HCT116 (cell line): ENCODE data around the gene USP28. TPM values are rescaled to one million over a fixed set of nuclear protein-coding genes. Genes with fewer than 3 reads are reported as not detected.

ENCODE experiments used
- ATAC-seq: fragments of 200-7000 bp; cut with Tn5 transposase; 2 replicates; pipeline ENCODE4 v1.9.1; 2020; ENCODE audit warnings: mild to moderate bottlenecking, moderate library complexity
- BruUV-seq: library from RNA; stranded (reverse); fragments of 400-500 nt; replicated peaks from 2 replicates; lab custom pipeline; 2021; lab: Mats Ljungman, UMichigan
- CTCF ChIA-PET: fragments of 300-600 bp; sonication (Branson Sonifier 250); formaldehyde crosslinking; loops from one replicate; lab custom pipeline; 2021; ENCODE audit warnings: antibody characterized with exemption; lab: Charles Lee
- POLR2A ChIA-PET: fragments of 300-600, 350-600 bp; sonication (Branson Sonifier 250); formaldehyde crosslinking; loops from one replicate; lab custom pipeline; 2021; ENCODE audit warnings: antibody characterized with exemption; lab: Charles Lee
- RAD21 ChIA-PET, 2 experiments: fragments of 300-600 bp; sonication (Branson Sonifier 250); formaldehyde crosslinking; loops; one replicate each; lab custom pipeline; 2023; ENCODE audit warnings: low total read pairs in 2 of 2; ENCODE audit not compliant: uncharacterized antibody in 2 of 2, unreplicated experiment in 2 of 2, low non-redundant PET in 1 of 2; lab: Charles Lee
- DNase-seq: peaks from one replicate; pipeline ENCODE4 v3.0.0-alpha.2; 2010; ENCODE audit warnings: low read depth, low spot score
- H2AFZ ChIP-seq: fragments of 200-600 bp; shearing (Covaris generic), sonication (generic); 2 replicates; pipeline ENCODE4 v1.6.1; 2017; ENCODE audit warnings: low read depth, mixed run types, mixed read lengths, antibody characterized with exemption, low read length; ENCODE audit not compliant: poor library complexity, severe bottlenecking
- H3K27ac ChIP-seq: 2 replicates; pipeline ENCODE4 v1.5.1; 2012; ENCODE audit warnings: low read depth, low read length
- H3K27me3 ChIP-seq: fragments of 200-600 bp; sonication (generic); 2 replicates; pipeline ENCODE4 v1.6.1; 2016; ENCODE audit warnings: mixed run types, low read length, mixed read lengths; ENCODE audit not compliant: insufficient read depth
- H3K36me3 ChIP-seq, 2 experiments: fragments of 200-500 bp in 1 of 2; fragments of 200-600 bp in 1 of 2; sonication (Bioruptor generic) in 1 of 2; sonication (generic) in 1 of 2; 2 replicates each; pipeline versions ENCODE4 v1.5.1 to v1.6.1; 2014 to 2016; ENCODE audit warnings: low read length in 2 of 2, inconsistent platforms in 1 of 2, mixed read lengths in 1 of 2, mixed run types in 1 of 2; ENCODE audit not compliant: insufficient read depth in 2 of 2, control insufficient read depth in 1 of 2
- H3K4me1 ChIP-seq, 2 experiments: fragments of 200-600 bp in 1 of 2; sonication (generic) in 1 of 2; 2 replicates each; pipeline versions ENCODE4 v1.5.1 to v1.6.1; 2012 to 2017; ENCODE audit warnings: low read length in 2 of 2, inconsistent platforms in 1 of 2, mild to moderate bottlenecking in 1 of 2, mixed read lengths in 1 of 2, mixed run types in 1 of 2, moderate library complexity in 1 of 2; ENCODE audit not compliant: insufficient read depth in 2 of 2, control insufficient read depth in 1 of 2
- H3K4me2 ChIP-seq: fragments of 200-600 bp; sonication (generic); 2 replicates; pipeline ENCODE4 v1.6.1; 2017; ENCODE audit warnings: mixed run types, low read length, mixed read lengths
- H3K4me3 ChIP-seq, 2 experiments: fragments of 200-600 bp in 1 of 2; sonication (generic) in 1 of 2; replicated peaks in 1 of 2; 2 replicates each; pipeline ENCODE4 v1.5.1; 2011 to 2016; ENCODE audit warnings: low read length in 2 of 2, control low read depth in 1 of 2, low read depth in 1 of 2, mild to moderate bottlenecking in 1 of 2, mixed read lengths in 1 of 2, mixed run types in 1 of 2
- H3K79me2 ChIP-seq: fragments of 200-600 bp; sonication (generic); 2 replicates; pipeline ENCODE4 v1.6.1; 2017; ENCODE audit warnings: mild to moderate bottlenecking, mixed run types, low read length, moderate library complexity, mixed read lengths; ENCODE audit not compliant: insufficient read depth
- H3K9ac ChIP-seq: fragments of 200-600 bp; sonication (generic); 2 replicates; pipeline ENCODE4 v1.6.1; 2016; ENCODE audit warnings: low read length, mixed read lengths
- H3K9me2 ChIP-seq: fragments of 200-600 bp; sonication (generic), shearing (Covaris generic); 2 replicates; pipeline ENCODE4 v1.6.1; 2017; ENCODE audit warnings: mixed run types, mild to moderate bottlenecking, moderate library complexity; ENCODE audit not compliant: insufficient read depth
- H3K9me3 ChIP-seq, 2 experiments: fragments of 200-500 bp in 1 of 2; fragments of 200-600 bp in 1 of 2; sonication (Bioruptor generic) in 1 of 2; sonication (generic) in 1 of 2; 2 replicates each; pipeline ENCODE4 v1.6.1; 2014 to 2017; ENCODE audit warnings: low read length in 2 of 2, mixed read lengths in 2 of 2, inconsistent platforms in 1 of 2, low read depth in 1 of 2, mild to moderate bottlenecking in 1 of 2, mixed run types in 1 of 2, moderate library complexity in 1 of 2; ENCODE audit not compliant: control insufficient read depth in 1 of 2, insufficient read depth in 1 of 2
- H4K20me1 ChIP-seq: fragments of 200-600 bp; sonication (generic), shearing (Covaris generic); 2 replicates; pipeline ENCODE4 v1.6.1; 2017; ENCODE audit warnings: mixed run types, mild to moderate bottlenecking, moderate library complexity; ENCODE audit not compliant: insufficient read depth
- POLR2AphosphoS5 ChIP-seq: IDR thresholded peaks from 2 replicates; pipeline ENCODE4 v1.6.1; 2011; ENCODE audit warnings: mild to moderate bottlenecking, low read depth, low read length, moderate library complexity
- SRF ChIP-seq: IDR thresholded peaks from 2 replicates; pipeline ENCODE4 v1.6.1; 2012; ENCODE audit warnings: low read depth
- YY1 ChIP-seq: IDR thresholded peaks from 2 replicates; pipeline ENCODE4 v1.6.1; 2011; ENCODE audit warnings: low read length, low read depth, moderate library complexity, mild to moderate bottlenecking; ENCODE audit not compliant: insufficient replicate concordance; ENCODE audit errors: extremely low read depth
- ZNF274 ChIP-seq: fragments of 200-500 bp; sonication (Bioruptor generic); IDR thresholded peaks from 2 replicates; pipeline ENCODE4 v1.6.1; 2014; ENCODE audit warnings: mild to moderate bottlenecking, low read depth, low read length, inconsistent platforms
- intact Hi-C: fragments of 100-400 bp; cut with micrococcal nuclease; formaldehyde crosslinking; loops from 2 replicates; pipeline ENCODE4 v1.10.0; 2022
- total RNA-seq: library from RNA; stranded (reverse); gene quantifications from one replicate; pipeline ENCODE4 v1.2.1, GENCODE V29; 2021; ENCODE audit not compliant: unreplicated experiment
- TF ChIP-seq, protein P1 (sequence below): IDR thresholded peaks from 2 replicates; pipeline ENCODE4 v1.6.1; 2012
- TF ChIP-seq, protein P2 (sequence below): IDR thresholded peaks from 2 replicates; pipeline ENCODE4 v1.6.1; 2011; ENCODE audit warnings: mild to moderate bottlenecking, low read length, moderate library complexity; ENCODE audit not compliant: insufficient replicate concordance; ENCODE audit errors: extremely low read depth
- TF ChIP-seq, protein P3 (sequence below): IDR thresholded peaks from 2 replicates; pipeline ENCODE4 v1.6.1; 2012; ENCODE audit warnings: low read depth

Gene USP28
- total RNA-seq, 1 experiment from 2014 or later: 23.5 TPM

DNA sequence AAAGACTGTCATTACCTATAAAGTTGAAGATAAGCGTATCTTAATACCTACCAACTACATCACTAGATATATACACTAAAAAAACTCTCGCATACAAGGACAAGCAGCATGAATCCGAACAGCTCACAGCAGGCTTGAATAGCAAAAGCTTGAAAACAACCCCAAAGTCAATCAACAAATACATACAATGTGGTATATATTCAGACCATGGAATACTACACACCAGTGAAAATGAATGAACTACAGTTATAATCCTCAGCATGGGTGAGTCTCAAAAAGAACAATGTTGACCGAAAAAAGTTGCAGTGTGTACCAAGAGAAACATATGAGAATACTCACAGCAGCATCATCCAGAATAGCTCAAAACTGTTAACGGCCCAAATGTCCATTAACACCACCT is 25.2 kb downstream of the USP28 start:
- POLR2A ChIA-PET: no interaction called here
- no peak overlapping the region for H3K27ac ChIP-seq
- H4K20me1 ChIP-seq: no peaks in the 10 kb centered on the region; the same call in 1 of the 2 replicates
- H3K9ac ChIP-seq: no peak overlapping the region
- H2AFZ ChIP-seq: no peak overlapping the region
- peaks cover 20% of the 10 kb centered on the region; the same call in 1 of the 2 replicates for H3K79me2 ChIP-seq
- no peak for TF ChIP-seq SRF
- TF ChIP-seq, protein P1, sequence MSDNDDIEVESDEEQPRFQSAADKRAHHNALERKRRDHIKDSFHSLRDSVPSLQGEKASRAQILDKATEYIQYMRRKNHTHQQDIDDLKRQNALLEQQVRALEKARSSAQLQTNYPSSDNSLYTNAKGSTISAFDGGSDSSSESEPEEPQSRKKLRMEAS: no peak
- TF ChIP-seq, protein P2, sequence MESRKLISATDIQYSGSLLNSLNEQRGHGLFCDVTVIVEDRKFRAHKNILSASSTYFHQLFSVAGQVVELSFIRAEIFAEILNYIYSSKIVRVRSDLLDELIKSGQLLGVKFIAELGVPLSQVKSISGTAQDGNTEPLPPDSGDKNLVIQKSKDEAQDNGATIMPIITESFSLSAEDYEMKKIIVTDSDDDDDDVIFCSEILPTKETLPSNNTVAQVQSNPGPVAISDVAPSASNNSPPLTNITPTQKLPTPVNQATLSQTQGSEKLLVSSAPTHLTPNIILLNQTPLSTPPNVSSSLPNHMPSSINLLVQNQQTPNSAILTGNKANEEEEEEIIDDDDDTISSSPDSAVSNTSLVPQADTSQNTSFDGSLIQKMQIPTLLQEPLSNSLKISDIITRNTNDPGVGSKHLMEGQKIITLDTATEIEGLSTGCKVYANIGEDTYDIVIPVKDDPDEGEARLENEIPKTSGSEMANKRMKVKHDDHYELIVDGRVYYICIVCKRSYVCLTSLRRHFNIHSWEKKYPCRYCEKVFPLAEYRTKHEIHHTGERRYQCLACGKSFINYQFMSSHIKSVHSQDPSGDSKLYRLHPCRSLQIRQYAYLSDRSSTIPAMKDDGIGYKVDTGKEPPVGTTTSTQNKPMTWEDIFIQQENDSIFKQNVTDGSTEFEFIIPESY: no peak
- intact Hi-C loops: no loop called here
- no peak for DNase-seq
- no peaks in the 10 kb centered on the region for H3K4me1 ChIP-seq
- H3K27me3 ChIP-seq: no peaks in the 10 kb centered on the region
- peaks cover 13 to 16% of the 10 kb centered on the region in 2 experiments; a peak in 3 of 4 replicates for H3K36me3 ChIP-seq
- no peak for ATAC-seq
- H3K9me2 ChIP-seq: no peaks in the 10 kb centered on the region
- CTCF ChIA-PET: no interaction called here
- H3K9me3 ChIP-seq: no peaks in the 10 kb centered on the region
- RAD21 ChIA-PET: no interaction called here
- no peak overlapping the region for H3K4me3 ChIP-seq
- no peak overlapping the region for H3K4me2 ChIP-seq
- no TSS peak for BruUV-seq

DNA sequence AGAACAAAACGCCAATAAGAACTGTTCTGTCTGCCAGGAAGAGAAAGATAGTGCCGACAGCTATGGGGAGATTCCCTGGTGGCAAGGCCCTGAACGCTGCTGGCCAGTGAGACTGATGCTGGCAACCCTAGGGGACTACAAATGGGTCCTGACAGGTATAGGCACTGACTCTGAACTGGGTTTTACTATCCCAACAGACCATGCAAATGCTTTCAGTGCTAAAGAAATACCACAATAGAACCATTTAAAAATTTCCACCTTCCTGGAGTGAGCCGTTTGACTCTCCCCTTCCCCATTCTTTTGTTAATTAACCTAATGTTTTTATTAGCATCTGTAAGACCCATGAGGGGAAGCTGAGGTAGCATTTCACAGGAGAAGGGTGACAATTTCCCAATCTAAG is 25.7 kb downstream of the USP28 start:
- H3K79me2 ChIP-seq: peaks cover 15% of the 10 kb centered on the region; the same call in 1 of the 2 replicates
- RAD21 ChIA-PET: no interaction called here
- no TSS peak for BruUV-seq
- H3K9me3 ChIP-seq: no peaks in the 10 kb centered on the region
- TF ChIP-seq, protein P1: no peak
- TF ChIP-seq YY1: no peak
- no peak for TF ChIP-seq SRF
- TF ChIP-seq, protein P3, sequence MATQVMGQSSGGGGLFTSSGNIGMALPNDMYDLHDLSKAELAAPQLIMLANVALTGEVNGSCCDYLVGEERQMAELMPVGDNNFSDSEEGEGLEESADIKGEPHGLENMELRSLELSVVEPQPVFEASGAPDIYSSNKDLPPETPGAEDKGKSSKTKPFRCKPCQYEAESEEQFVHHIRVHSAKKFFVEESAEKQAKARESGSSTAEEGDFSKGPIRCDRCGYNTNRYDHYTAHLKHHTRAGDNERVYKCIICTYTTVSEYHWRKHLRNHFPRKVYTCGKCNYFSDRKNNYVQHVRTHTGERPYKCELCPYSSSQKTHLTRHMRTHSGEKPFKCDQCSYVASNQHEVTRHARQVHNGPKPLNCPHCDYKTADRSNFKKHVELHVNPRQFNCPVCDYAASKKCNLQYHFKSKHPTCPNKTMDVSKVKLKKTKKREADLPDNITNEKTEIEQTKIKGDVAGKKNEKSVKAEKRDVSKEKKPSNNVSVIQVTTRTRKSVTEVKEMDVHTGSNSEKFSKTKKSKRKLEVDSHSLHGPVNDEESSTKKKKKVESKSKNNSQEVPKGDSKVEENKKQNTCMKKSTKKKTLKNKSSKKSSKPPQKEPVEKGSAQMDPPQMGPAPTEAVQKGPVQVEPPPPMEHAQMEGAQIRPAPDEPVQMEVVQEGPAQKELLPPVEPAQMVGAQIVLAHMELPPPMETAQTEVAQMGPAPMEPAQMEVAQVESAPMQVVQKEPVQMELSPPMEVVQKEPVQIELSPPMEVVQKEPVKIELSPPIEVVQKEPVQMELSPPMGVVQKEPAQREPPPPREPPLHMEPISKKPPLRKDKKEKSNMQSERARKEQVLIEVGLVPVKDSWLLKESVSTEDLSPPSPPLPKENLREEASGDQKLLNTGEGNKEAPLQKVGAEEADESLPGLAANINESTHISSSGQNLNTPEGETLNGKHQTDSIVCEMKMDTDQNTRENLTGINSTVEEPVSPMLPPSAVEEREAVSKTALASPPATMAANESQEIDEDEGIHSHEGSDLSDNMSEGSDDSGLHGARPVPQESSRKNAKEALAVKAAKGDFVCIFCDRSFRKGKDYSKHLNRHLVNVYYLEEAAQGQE: no peak
- no peak for TF ChIP-seq POLR2AphosphoS5
- no peak for TF ChIP-seq ZNF274
- no peaks in the 10 kb centered on the region; the same call in 1 of the 2 replicates for H4K20me1 ChIP-seq
- DNase-seq (no peak), ATAC-seq (no peak)
- H3K27me3 ChIP-seq: no peaks in the 10 kb centered on the region
- CTCF ChIA-PET: no interaction called here
- no peak overlapping the region for H3K4me3 ChIP-seq
- H3K9me2 ChIP-seq: no peaks in the 10 kb centered on the region
- H3K4me1 ChIP-seq: no peaks in the 10 kb centered on the region
- POLR2A ChIA-PET: no interaction called here
- H3K36me3 ChIP-seq: peaks cover 13 to 16% of the 10 kb centered on the region in 2 experiments; a peak in 3 of 4 replicates
- no peak overlapping the region for H2AFZ ChIP-seq
- no peak overlapping the region for H3K9ac ChIP-seq
- intact Hi-C loops: no loop called here
- no peak overlapping the region for H3K4me2 ChIP-seq
- no peak overlapping the region for H3K27ac ChIP-seq
